ENCODE data around the gene PLOD2.

The PLOD2 gene

DNA sequence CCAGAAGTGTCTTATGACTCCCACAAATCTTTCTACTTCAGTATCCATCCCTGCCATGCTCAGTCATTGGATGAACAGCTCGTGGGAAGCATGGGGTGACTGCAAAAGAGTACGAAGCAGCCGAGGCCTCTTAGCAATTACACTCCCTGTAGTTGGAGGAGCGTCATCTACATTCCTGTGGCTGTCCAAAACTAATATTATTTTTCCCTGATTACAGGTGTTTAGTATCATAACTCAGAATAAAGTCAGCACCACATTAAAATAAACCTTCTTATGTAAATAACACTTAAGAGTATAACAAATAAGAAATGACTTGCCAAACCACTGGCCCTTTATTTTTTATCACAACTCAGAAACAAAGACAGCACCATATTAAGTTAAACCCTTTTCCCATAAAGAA, 141.5 kb downstream of the PLOD2 start:
- no peak for DNase-seq (ENCODE audit: low spot score in 2 of 2)
- in situ Hi-C loops (cut with MboI; ENCODE audit: low sequenced_read_pairs) = no loop called here
- no peaks in the 10 kb centered on the region for H3K9me3 ChIP-seq

More for the DNA sequence above, 141.5 kb downstream of the PLOD2 start:
- H3K36me3 ChIP-seq (replicated peaks) = no peaks in the 10 kb centered on the region
- H3K4me1 ChIP-seq = no peaks in the 10 kb centered on the region
- H3K27me3 ChIP-seq (ENCODE audit: low read depth) = no peaks in the 10 kb centered on the region
- no peak overlapping the region for H3K4me3 ChIP-seq

Measured in HAP-1 (cell line).